Endothelial cell of umbilical vein (primary cell): Measurements from ENCODE around the gene CYP26C1. TPM values are rescaled to one million over a fixed set of nuclear protein-coding genes. Genes with fewer than 3 reads are reported as not detected.

Experiments used
- BruUV-seq: library from RNA; stranded (reverse); fragments of 400-500 nt; replicated peaks from 2 replicates; lab custom pipeline; 2021; lab: Mats Ljungman, UMichigan
- CTCF ChIA-PET: fragments of 300-600, 350-600 bp; sonication (Branson Sonifier 250); formaldehyde crosslinking; loops from one replicate; lab custom pipeline; 2021; ENCODE audit warnings: antibody characterized with exemption, inconsistent platforms; lab: Charles Lee
- POLR2A ChIA-PET: fragments of 300-600, 350-600 bp; sonication (Branson Sonifier 250); formaldehyde crosslinking; loops from one replicate; lab custom pipeline; 2021; ENCODE audit warnings: antibody characterized with exemption, inconsistent platforms; lab: Charles Lee
- DNase-seq: peaks from one replicate; pipeline ENCODE4 v3.0.0-alpha.2; 2011; ENCODE audit warnings: low read depth, low spot score
- FAIRE-seq: peaks from 2 replicates; lab custom pipeline; 2011; peaks lifted over from hg19 to GRCh38; lab: Jason Lieb, UNC
- H2AFZ ChIP-seq: 2 replicates; pipeline ENCODE4 v1.6.0; 2012; ENCODE audit warnings: low read depth, low read length, control low read depth, inconsistent platforms
- H3K27ac ChIP-seq: 2 replicates; pipeline ENCODE4 v1.5.1; 2011; ENCODE audit warnings: low read depth, mild to moderate bottlenecking, control low read depth, low read length, moderate library complexity; ENCODE audit not compliant: insufficient read depth
- H3K27me3 ChIP-seq, 2 experiments: 2 replicates each; pipeline versions ENCODE4 v1.6.0 to v1.6.1; 2011; ENCODE audit warnings: low read length in 2 of 2, mixed read lengths in 1 of 2; ENCODE audit not compliant: control insufficient read depth in 2 of 2, insufficient read depth in 2 of 2
- H3K36me3 ChIP-seq, 2 experiments: 2 replicates in 1 of 2; 3 replicates in 1 of 2; pipeline ENCODE4 v1.5.1; 2011; ENCODE audit warnings: low read length in 2 of 2, mild to moderate bottlenecking in 1 of 2, moderate library complexity in 1 of 2; ENCODE audit not compliant: control insufficient read depth in 2 of 2, insufficient read depth in 2 of 2; ENCODE audit errors: extremely low read depth in 1 of 2
- H3K4me1 ChIP-seq: 3 replicates; pipeline ENCODE4 v1.5.1; 2011; ENCODE audit warnings: mild to moderate bottlenecking, low read length; ENCODE audit not compliant: control insufficient read depth, insufficient read depth; ENCODE audit errors: extremely low read depth
- H3K4me2 ChIP-seq: 2 replicates; pipeline ENCODE4 v1.6.1; 2011; ENCODE audit warnings: low read length, control low read depth, mixed read lengths; ENCODE audit not compliant: insufficient read depth
- H3K4me3 ChIP-seq, 3 experiments: fragments of 200-600 bp in 1 of 3; sonication (generic), shearing (Covaris generic) in 1 of 3; replicated peaks in 1 of 3; 2 replicates each; pipeline ENCODE4 v1.5.1; 2011 to 2016; ENCODE audit warnings: control low read depth in 3 of 3, low read length in 3 of 3, mild to moderate bottlenecking in 2 of 3, inconsistent platforms in 1 of 3, low read depth in 1 of 3, moderate library complexity in 1 of 3; ENCODE audit not compliant: insufficient read depth in 1 of 3
- H3K79me2 ChIP-seq: 2 replicates; pipeline ENCODE4 v1.6.0; 2012; ENCODE audit warnings: low read length, inconsistent platforms; ENCODE audit not compliant: control insufficient read depth, insufficient read depth
- H3K9ac ChIP-seq: replicated peaks from 2 replicates; pipeline ENCODE3; 2011; ENCODE audit warnings: low read length, control low read depth; ENCODE audit not compliant: insufficient read depth; ENCODE audit errors: extremely low read depth
- H3K9me1 ChIP-seq: replicated peaks from 3 replicates; pipeline ENCODE4 v1.6.0; 2011; ENCODE audit warnings: mild to moderate bottlenecking, low read length; ENCODE audit not compliant: control insufficient read depth, insufficient read depth; ENCODE audit errors: extremely low read depth
- H3K9me3 ChIP-seq: replicated peaks from 2 replicates; pipeline ENCODE4 v1.5.1; 2012; ENCODE audit warnings: low read length, inconsistent platforms; ENCODE audit not compliant: control insufficient read depth, insufficient read depth
- H4K20me1 ChIP-seq: replicated peaks from 2 replicates; pipeline ENCODE3; 2011; ENCODE audit warnings: mild to moderate bottlenecking, low read length; ENCODE audit not compliant: control insufficient read depth, insufficient read depth; ENCODE audit errors: extremely low read depth
- CTCF ChIP-seq, 2 donors: IDR thresholded peaks; 1 replicate in 1 of 2; 2 replicates in 1 of 2; pipeline ENCODE4 v1.5.1; 2011; ENCODE audit warnings: low read length in 2 of 2, mild to moderate bottlenecking in 2 of 2, moderate library complexity in 2 of 2, control low read depth in 1 of 2, inconsistent platforms in 1 of 2, low read depth in 1 of 2; ENCODE audit not compliant: insufficient read depth in 1 of 2; ENCODE audit errors: extremely low read depth in 1 of 2
- EZH2 ChIP-seq: IDR thresholded peaks from 2 replicates; pipeline ENCODE4 v1.6.1; 2012; ENCODE audit warnings: borderline replicate concordance, low read depth, mild to moderate bottlenecking, moderate library complexity, low read length, inconsistent platforms; ENCODE audit not compliant: severe bottlenecking
- FOS ChIP-seq: IDR thresholded peaks from 2 replicates; pipeline ENCODE4 v1.6.1; 2011; ENCODE audit warnings: mild to moderate bottlenecking, low read length, moderate library complexity, borderline replicate concordance; ENCODE audit not compliant: insufficient read depth
- GATA2 ChIP-seq: IDR thresholded peaks from 2 replicates; pipeline ENCODE4 v1.7.0; 2011; ENCODE audit warnings: low read depth, mild to moderate bottlenecking, moderate library complexity, mixed read lengths, low read length; ENCODE audit not compliant: insufficient read length, insufficient read depth
- JUN ChIP-seq: IDR thresholded peaks from 2 replicates; pipeline ENCODE4 v1.6.1; 2011; ENCODE audit warnings: borderline replicate concordance, low read depth; ENCODE audit not compliant: insufficient read length, insufficient read depth
- MAX ChIP-seq: IDR thresholded peaks from 2 replicates; pipeline ENCODE4 v1.6.1; 2011; ENCODE audit not compliant: insufficient read depth, insufficient read length
- MYC ChIP-seq: IDR thresholded peaks from one replicate; pipeline ENCODE4 v1.6.1; 2011; ENCODE audit warnings: mild to moderate bottlenecking, low read depth, low read length
- POLR2A ChIP-seq: IDR thresholded peaks from 2 replicates; pipeline ENCODE4 v1.6.1; 2012; ENCODE audit warnings: low read depth, mild to moderate bottlenecking, control low read depth, low read length
- POLR2AphosphoS5 ChIP-seq: IDR thresholded peaks from 2 replicates; pipeline ENCODE4 v1.6.1; 2012; ENCODE audit warnings: low read depth, mild to moderate bottlenecking, control low read depth, low read length, moderate library complexity; ENCODE audit not compliant: insufficient read depth
- dilution Hi-C: fragments of 300-500 bp; cut with MboI; formaldehyde crosslinking; loops from one replicate; pipeline ENCODE4 v1.15.0; 2019; ENCODE audit warnings: low sequenced_read_pairs; ENCODE audit not compliant: extremely low pct_ligation_motif_present
- intact Hi-C: fragments of 100-400 bp; cut with micrococcal nuclease; formaldehyde crosslinking; loops from one replicate; pipeline ENCODE4 v1.10.0; 2022
- polyA plus RNA-seq, 4 experiments: library from polyadenylated mRNA; depleted of rRNA in 3 of 4; stranded (reverse) in 3 of 4; unstranded in 1 of 4; fragments of >200 nt; gene quantifications; 2 replicates each; pipeline versions ENCODE4 v1.2.1 to v1.2.3, GENCODE V29; 2011 to 2012; ENCODE audit warnings: missing spikeins in 1 of 4
- total RNA-seq: library from RNA; stranded (reverse); gene quantifications from 2 replicates; pipeline ENCODE4 v1.2.3, GENCODE V29; 2021

CYP26C1 gene
- total and polyA plus RNA-seq, 2 donors (not counting 3 experiments of a cell fraction or from before 2014, with no cell fraction given), result 0.12 to 3.0 TPM

DNA sequence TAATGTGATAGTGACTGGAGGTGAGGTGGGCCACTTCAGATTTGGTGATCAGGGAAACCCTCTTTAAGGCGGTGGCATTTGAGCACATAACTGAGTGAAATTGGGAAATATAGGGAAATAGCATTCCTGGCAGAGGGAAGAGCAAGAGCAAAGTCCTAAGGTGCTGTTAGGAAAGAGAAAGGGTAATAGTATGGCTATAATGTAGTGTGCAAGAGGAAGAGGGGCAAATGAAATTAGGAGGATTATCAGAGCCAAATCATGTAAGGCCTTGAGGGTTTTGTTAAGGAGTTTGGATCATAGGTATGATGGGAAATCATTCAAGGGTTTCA, 27.8 kb upstream of the CYP26C1 start:
- intact Hi-C loops, result no loop called here
- no peaks in the 10 kb centered on the region for H4K20me1 ChIP-seq
- no peak overlapping the region for H3K9ac ChIP-seq
- peaks cover 3 to 5% of the 10 kb centered on the region in 2 experiments for H3K36me3 ChIP-seq
- no peaks in the 10 kb centered on the region for H3K9me1 ChIP-seq
- dilution Hi-C loops, result no loop called here
- no peak overlapping the region for H3K4me3 ChIP-seq
- TF ChIP-seq CTCF (IDR thresholded peaks at IDR 0.05; ENCODE audit: extremely low read depth in 1 of 2, insufficient read depth in 1 of 2, low read depth in 1 of 2, low read length in 2 of 2) (no peak), EZH2 (no peak), JUN (no peak), MAX (no peak), GATA2 (no peak), MYC (no peak), POLR2A (no peak), FOS (no peak), POLR2AphosphoS5 (no peak)
- no peaks in the 10 kb centered on the region for H3K27me3 ChIP-seq
- H3K27ac ChIP-seq, result no peak overlapping the region
- POLR2A ChIA-PET, result no interaction called here
- H3K79me2 ChIP-seq, result no peaks in the 10 kb centered on the region
- DNase-seq (no peak), FAIRE-seq (no peak)
- no peaks in the 10 kb centered on the region for H3K9me3 ChIP-seq
- no peak overlapping the region for H3K4me2 ChIP-seq
- no peak overlapping the region for H2AFZ ChIP-seq
- H3K4me1 ChIP-seq, result peaks cover 6% of the 10 kb centered on the region
- no TSS peak for BruUV-seq
- CTCF ChIA-PET, result no interaction called here
